ENCODE results near the gene PNPLA6. TPM values are rescaled to one million over a fixed set of nuclear protein-coding genes. Genes with fewer than 3 reads are reported as not detected.

The PNPLA6 gene
- total and polyA plus RNA-seq, 2 of the 4 experiments (the other 2 are of a cell fraction) = 17.9 to 52.7 TPM

GRCh38 chr19:7589822-7590221, 54.3 kb downstream of the PNPLA6 start:
- no TSS peak for BruUV-seq (replicated peaks)
- dilution Hi-C loops (cut with HindIII; ENCODE audit: low sequenced_read_pairs, unreplicated experiment) = no loop called here
- H3K18ac ChIP-seq (ENCODE audit: low read depth, low read length) = no peak overlapping the region

More at GRCh38 chr19:7589822-7590221, 54.3 kb downstream of the PNPLA6 start:
- TF ChIP-seq MAZ (IDR thresholded peaks at IDR 0.05; ENCODE audit: borderline replicate concordance, low read depth, low read length) = no peak
- TF ChIP-seq BHLHE40 (IDR thresholded peaks at IDR 0.05; ENCODE audit: low read depth, low read length) = no peak
- TF ChIP-seq SMC3 (IDR thresholded peaks at IDR 0.05; ENCODE audit: low read depth, low read length) = no peak
- TF ChIP-seq USF2 (IDR thresholded peaks at IDR 0.05; ENCODE audit: low read depth, low read length) = no peak
- TF ChIP-seq RCOR1 (IDR thresholded peaks at IDR 0.05; ENCODE audit: insufficient replicate concordance, low read length) = no peak
- TF ChIP-seq CHD1 (IDR thresholded peaks at IDR 0.05; ENCODE audit: low read depth, low read length) = no peak
- no peak for TF ChIP-seq NFE2L2 (IDR thresholded peaks at IDR 0.05; ENCODE audit: low read depth, low read length)
- no peak for TF ChIP-seq ELK1 (IDR thresholded peaks at IDR 0.05; ENCODE audit: borderline replicate concordance, low read depth, low read length)
- no peak for TF ChIP-seq MAFK (IDR thresholded peaks at IDR 0.05; ENCODE audit: low read depth, low read length)
- no peak for TF ChIP-seq POLR2A (IDR thresholded peaks at IDR 0.05; ENCODE audit: low read depth, low read length)
- Histone ChIP-seq H4K91ac (ENCODE audit: insufficient read depth, low read depth, low read length) (no peak overlapping the region), H2BK15ac (ENCODE audit: low read depth, low read length) (no peak overlapping the region), H4K5ac (ENCODE audit: low read depth, low read length) (no peak overlapping the region), H3K56ac (ENCODE audit: extremely low read depth, insufficient read depth, low read length) (no peak overlapping the region), H3K79me1 (ENCODE audit: low read depth in 1 of 2, low read length in 2 of 2) (no peaks in the 10 kb centered on the region), H3K4me1 (ENCODE audit: control insufficient read depth, insufficient read depth, low read length) (no peaks in the 10 kb centered on the region), H3K27ac (ENCODE audit: insufficient read depth, low read length) (no peak overlapping the region), H3K27me3 (ENCODE audit: control insufficient read depth, insufficient read depth, low read length) (peaks cover 7% of the 10 kb centered on the region), H3K4ac (ENCODE audit: low read depth, low read length) (no peak overlapping the region), H3K4me2 (ENCODE audit: low read depth, low read length) (no peak overlapping the region), H2BK5ac (ENCODE audit: low read depth, low read length, poor library complexity, severe bottlenecking) (no peak overlapping the region), H4K20me1 (ENCODE audit: insufficient read depth, low read length) (no peaks in the 10 kb centered on the region), H3K9me1 (ENCODE audit: insufficient read depth, low read length) (no peaks in the 10 kb centered on the region), H2AK9ac (replicated peaks; ENCODE audit: low read depth, low read length, poor library complexity) (no peak overlapping the region), H4K8ac (ENCODE audit: low read depth in 2 of 2, low read length in 2 of 2) (no peak overlapping the region), H2AFZ (replicated peaks; ENCODE audit: low read length, poor library complexity) (no peak overlapping the region), H3K36me3 (ENCODE audit: control insufficient read depth, insufficient read depth, low read length) (no peaks in the 10 kb centered on the region), H2BK20ac (ENCODE audit: low read depth, low read length) (no peak overlapping the region), H2BK120ac (ENCODE audit: low read depth, low read length) (no peak overlapping the region), H3K9ac (ENCODE audit: low read depth, low read length) (no peak overlapping the region), H2AK5ac (ENCODE audit: low read depth, low read length) (no peak overlapping the region), H3K14ac (replicated peaks; ENCODE audit: low read depth, low read length) (no peak overlapping the region), H3K23ac (ENCODE audit: low read depth, low read length) (no peak overlapping the region), H3K9me3 (ENCODE audit: control insufficient read depth, insufficient read depth, low read length) (no peaks in the 10 kb centered on the region), H3K4me3 (ENCODE audit: insufficient read depth, low read depth, low read length) (no peak overlapping the region)
- CTCF ChIA-PET = no interaction called here
- intact Hi-C loops (cut with micrococcal nuclease) = no loop called here
- ATAC-seq (ENCODE audit: low read depth) (no peak), DNase-seq (no peak)
- in situ Hi-C loops (cut with MboI; ENCODE audit: low sequenced_read_pairs) = no loop called here
- WGBS, 2 experiments (ENCODE audit: extremely low coverage in 2 of 2, insufficient read length in 1 of 2) = 87% methylated on average over 3 of the region's 7 CpGs; no CpG with 5 or more reads in 1 of the 2 experiments
- POLR2A ChIA-PET (ENCODE audit: unreplicated experiment) = no interaction called here
